ENCODE data around the gene KATNA1.

KATNA1 gene

GRCh38 chr6:149600508-149600907, 48.0 kb downstream of the KATNA1 start:
- no peak overlapping the region for H3K27ac ChIP-seq (ENCODE audit: low read depth, low read length)
- no peaks in the 10 kb centered on the region for H3K27me3 ChIP-seq (ENCODE audit: control insufficient read depth, low read length)
- no peaks in the 10 kb centered on the region for H3K79me2 ChIP-seq (ENCODE audit: control insufficient read depth, low read length)
- no peak for TF ChIP-seq CTCF (IDR thresholded peaks at IDR 0.05; ENCODE audit: low read depth, low read length, poor library complexity, severe bottlenecking)
- no peak for TF ChIP-seq EZH2phosphoT487 (IDR thresholded peaks at IDR 0.05; ENCODE audit: borderline replicate concordance, low read length)
- H3K9me3 ChIP-seq (ENCODE audit: control insufficient read depth, insufficient read depth, low read length), result no peaks in the 10 kb centered on the region
- H3K9me2 ChIP-seq (replicated peaks; ENCODE audit: control insufficient read depth, low read length), result no peaks in the 10 kb centered on the region
- H3K4me1 ChIP-seq (ENCODE audit: control insufficient read depth, low read length), result no peaks in the 10 kb centered on the region
- H3K4me3 ChIP-seq (ENCODE audit: low read length), result no peak overlapping the region
- H4K20me1 ChIP-seq (ENCODE audit: control insufficient read depth, insufficient read depth, low read depth, low read length), result no peaks in the 10 kb centered on the region
- no peak overlapping the region for H3K4me2 ChIP-seq (ENCODE audit: low read length)
- H3F3A ChIP-seq (ENCODE audit: control insufficient read depth, insufficient read depth), result 0 out of 2 replicates have a peak, but pooled peaks cover 2% of the 10 kb centered on the region
- peaks cover 24% of the 10 kb centered on the region for H3K36me3 ChIP-seq (ENCODE audit: control insufficient read depth, low read length)

DNA sequence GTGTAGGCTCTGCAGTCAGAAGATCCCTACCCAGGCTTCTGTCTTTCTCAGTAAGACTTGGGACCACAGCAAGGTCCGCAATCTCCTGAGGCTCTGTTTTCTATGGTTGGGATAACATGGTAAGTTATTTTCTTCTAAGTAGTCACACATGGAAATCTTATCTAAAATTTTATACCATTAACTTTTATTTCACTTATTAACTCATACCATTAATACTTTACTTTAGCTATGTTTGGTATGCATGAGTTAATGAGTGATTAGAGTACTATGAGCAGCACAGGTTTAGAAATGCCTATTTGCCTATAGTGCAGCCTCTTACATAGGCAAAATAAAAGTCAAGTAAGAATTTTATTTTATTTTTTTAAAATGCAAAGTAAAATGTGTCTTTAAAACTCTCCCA, 55.1 kb downstream of the KATNA1 start:
- TF ChIP-seq CTCF (IDR thresholded peaks at IDR 0.05; ENCODE audit: low read depth, low read length, poor library complexity, severe bottlenecking) (no peak), EZH2phosphoT487 (IDR thresholded peaks at IDR 0.05; ENCODE audit: borderline replicate concordance, low read length) (no peak)
- Histone ChIP-seq H3K27me3 (ENCODE audit: control insufficient read depth, low read length) (no peaks in the 10 kb centered on the region), H3K27ac (ENCODE audit: low read depth, low read length) (no peak overlapping the region), H3F3A (ENCODE audit: control insufficient read depth, insufficient read depth) (peaks cover 15% of the 10 kb centered on the region; the same call in 1 of the 2 replicates), H3K4me3 (ENCODE audit: low read length) (no peak overlapping the region), H3K4me2 (ENCODE audit: low read length) (no peak overlapping the region), H4K20me1 (ENCODE audit: control insufficient read depth, insufficient read depth, low read depth, low read length) (no peaks in the 10 kb centered on the region), H3K4me1 (ENCODE audit: control insufficient read depth, low read length) (no peaks in the 10 kb centered on the region), H3K9me2 (replicated peaks; ENCODE audit: control insufficient read depth, low read length) (no peaks in the 10 kb centered on the region), H3K36me3 (ENCODE audit: control insufficient read depth, low read length) (peaks cover 51% of the 10 kb centered on the region), H3K79me2 (ENCODE audit: control insufficient read depth, low read length) (no peaks in the 10 kb centered on the region), H3K9me3 (ENCODE audit: control insufficient read depth, insufficient read depth, low read length) (no peaks in the 10 kb centered on the region)

- Histone ChIP-seq H3K79me2 (ENCODE audit: control insufficient read depth, low read length) (no peaks in the 10 kb centered on the region), H3F3A (ENCODE audit: control insufficient read depth, insufficient read depth) (peaks cover 15% of the 10 kb centered on the region; the same call in 1 of the 2 replicates), H3K36me3 (ENCODE audit: control insufficient read depth, low read length) (peaks cover 53% of the 10 kb centered on the region), H3K27ac (ENCODE audit: low read depth, low read length) (no peak overlapping the region), H3K4me2 (ENCODE audit: low read length) (no peak overlapping the region), H3K9me3 (ENCODE audit: control insufficient read depth, insufficient read depth, low read length) (no peaks in the 10 kb centered on the region), H4K20me1 (ENCODE audit: control insufficient read depth, insufficient read depth, low read depth, low read length) (no peaks in the 10 kb centered on the region), H3K9me2 (replicated peaks; ENCODE audit: control insufficient read depth, low read length) (no peaks in the 10 kb centered on the region), H3K4me3 (ENCODE audit: low read length) (no peak overlapping the region), H3K27me3 (ENCODE audit: control insufficient read depth, low read length) (no peaks in the 10 kb centered on the region), H3K4me1 (ENCODE audit: control insufficient read depth, low read length) (no peaks in the 10 kb centered on the region)
- TF ChIP-seq CTCF (IDR thresholded peaks at IDR 0.05; ENCODE audit: low read depth, low read length, poor library complexity, severe bottlenecking) (no peak), EZH2phosphoT487 (IDR thresholded peaks at IDR 0.05; ENCODE audit: borderline replicate concordance, low read length) (no peak)
Measured at GRCh38 chr6:149592983-149593382, 55.5 kb downstream of the KATNA1 start.
